CD14-positive monocyte (primary cell): ENCODE data around the gene TCP11. TPM values are rescaled to one million over a fixed set of nuclear protein-coding genes. Genes with fewer than 3 reads are reported as not detected.

Source experiments
- DNase-seq, 3 donors: peaks; one replicate each; pipeline ENCODE4 v3.0.0-alpha.2; 2011 to 2022
- H2AFZ ChIP-seq: 2 replicates; pipeline ENCODE4 v1.6.0; 2012; ENCODE audit warnings: mild to moderate bottlenecking, low read depth, low read length, inconsistent platforms; ENCODE audit not compliant: insufficient read depth, poor library complexity, severe bottlenecking
- H3K27ac ChIP-seq, 2 donors: 1 replicate in 1 of 2; 2 replicates in 1 of 2; pipeline ENCODE4 v1.5.1; 2012 to 2013; ENCODE audit warnings: low read length in 2 of 2, control low read depth in 1 of 2, inconsistent platforms in 1 of 2, low read depth in 1 of 2, mild to moderate bottlenecking in 1 of 2
- H3K27me3 ChIP-seq, 2 donors: one replicate each; pipeline versions ENCODE4 v1.6.0 to v1.6.1; 2011 to 2013; ENCODE audit warnings: low read length in 2 of 2; ENCODE audit not compliant: control insufficient read depth in 2 of 2, insufficient read depth in 2 of 2
- H3K36me3 ChIP-seq, 2 donors: replicated peaks in 1 of 2; 1 replicate in 1 of 2; 2 replicates in 1 of 2; pipeline versions ENCODE4 v1.5.1 to v1.6.1; 2012 to 2013; ENCODE audit warnings: low read length in 2 of 2, control low read depth in 1 of 2, inconsistent platforms in 1 of 2, mild to moderate bottlenecking in 1 of 2; ENCODE audit not compliant: insufficient read depth in 2 of 2, control insufficient read depth in 1 of 2
- H3K4me1 ChIP-seq, 2 donors: 1 replicate in 1 of 2; 2 replicates in 1 of 2; pipeline versions ENCODE4 v1.5.1 to v1.6.1; 2012 to 2013; ENCODE audit warnings: low read length in 2 of 2, control low read depth in 1 of 2, inconsistent platforms in 1 of 2, mild to moderate bottlenecking in 1 of 2, moderate library complexity in 1 of 2; ENCODE audit not compliant: insufficient read depth in 2 of 2, control insufficient read depth in 1 of 2
- H3K4me2 ChIP-seq: replicated peaks from 2 replicates; pipeline ENCODE3; 2012; ENCODE audit warnings: low read length, moderate library complexity, mild to moderate bottlenecking; ENCODE audit not compliant: poor library complexity, severe bottlenecking; ENCODE audit errors: extremely low read depth
- H3K4me3 ChIP-seq, 3 experiments: fragments of 200-600 bp in 1 of 3; sonication (generic) in 1 of 3; replicated peaks in 1 of 3; 1 replicate in 2 of 3; 2 replicates in 1 of 3; pipeline ENCODE4 v1.5.1; 2011 to 2013; ENCODE audit warnings: low read length in 3 of 3, mild to moderate bottlenecking in 3 of 3, control low read depth in 2 of 3, low read depth in 2 of 3, inconsistent platforms in 1 of 3, moderate library complexity in 1 of 3
- H3K79me2 ChIP-seq: 2 replicates; pipeline ENCODE4 v1.6.0; 2012; ENCODE audit warnings: mild to moderate bottlenecking, control low read depth, inconsistent platforms, low read length, moderate library complexity; ENCODE audit not compliant: insufficient read depth
- H3K9ac ChIP-seq: 2 replicates; pipeline ENCODE4 v1.6.0; 2017; ENCODE audit warnings: low read length, mild to moderate bottlenecking; ENCODE audit not compliant: insufficient read depth, poor library complexity, severe bottlenecking
- H3K9me3 ChIP-seq, 2 donors: replicated peaks in 1 of 2; 1 replicate in 1 of 2; 2 replicates in 1 of 2; pipeline versions ENCODE4 v1.5.1 to v1.6.1; 2012 to 2013; ENCODE audit warnings: low read length in 2 of 2, control low read depth in 1 of 2; ENCODE audit not compliant: control insufficient read depth in 1 of 2, insufficient read depth in 1 of 2
- H4K20me1 ChIP-seq: 2 replicates; pipeline ENCODE4 v1.6.0; 2012; ENCODE audit warnings: mild to moderate bottlenecking, low read length, control low read depth, moderate library complexity; ENCODE audit not compliant: insufficient read depth
- H3K27ac Mint-ChIP-seq, 7 donors: one replicate each; pipeline ENCODE4 v1.8.0; 2020; ENCODE audit warnings: mild to moderate bottlenecking in 7 of 7, mixed read lengths in 7 of 7, moderate library complexity in 6 of 7, inconsistent platforms in 2 of 7
- H3K27me3 Mint-ChIP-seq, 3 donors: one replicate each; pipeline ENCODE4 v1.8.0; 2021 to 2022; ENCODE audit warnings: low read depth in 3 of 3, mild to moderate bottlenecking in 3 of 3, mixed read lengths in 3 of 3, moderate library complexity in 3 of 3, inconsistent platforms in 1 of 3
- H3K36me3 Mint-ChIP-seq, 2 donors: one replicate each; pipeline ENCODE4 v1.8.0; 2020; ENCODE audit warnings: mixed read lengths in 2 of 2, inconsistent platforms in 1 of 2, mild to moderate bottlenecking in 1 of 2
- H3K4me1 Mint-ChIP-seq: one replicate; pipeline ENCODE4 v1.8.0; 2020; ENCODE audit warnings: mild to moderate bottlenecking, mixed read lengths
- H3K4me3 Mint-ChIP-seq, 2 donors: one replicate each; pipeline ENCODE4 v1.8.0; 2020; ENCODE audit warnings: mild to moderate bottlenecking in 2 of 2, mixed read lengths in 2 of 2, moderate library complexity in 1 of 2
- H3K9me3 Mint-ChIP-seq, 7 donors: one replicate each; pipeline ENCODE4 v1.8.0; 2020 to 2022; ENCODE audit warnings: mixed read lengths in 7 of 7, mild to moderate bottlenecking in 6 of 7, moderate library complexity in 6 of 7, inconsistent platforms in 2 of 7
- WGBS: methylation state at CpG from one replicate; pipeline ENCODE4 v1.1.5; 2013; ENCODE audit warnings: missing lambda C conversion rate; ENCODE audit not compliant: insufficient coverage; 5-methylcytosine and 5-hydroxymethylcytosine counted together
- intact Hi-C, 2 donors: fragments of 100-400 bp; cut with micrococcal nuclease; formaldehyde crosslinking; loops; one replicate each; pipeline versions ENCODE4 v1.15.0 to v1.15.1; 2023
- polyA plus RNA-seq, 3 donors: library from polyadenylated mRNA; depleted of rRNA in 1 of 3; unstranded in 2 of 3; stranded (reverse) in 1 of 3; fragments of 300-500 nt in 2 of 3; fragments of >200 nt in 1 of 3; fragmentation: Illumina TruSeq in 2 of 3; gene quantifications; 1 replicate in 2 of 3; 2 replicates in 1 of 3; pipeline ENCODE4 v1.2.3, GENCODE V29; 2012 to 2021
- TF ChIP-seq, protein P1 (sequence below): fragments of 200-600 bp; IDR thresholded peaks from one replicate; pipeline ENCODE4 v1.8.0; 2022; ENCODE audit warnings: antibody characterized with exemption, mild to moderate bottlenecking

TCP11 gene
- polyA plus RNA-seq, 3 donors: not detected

DNA sequence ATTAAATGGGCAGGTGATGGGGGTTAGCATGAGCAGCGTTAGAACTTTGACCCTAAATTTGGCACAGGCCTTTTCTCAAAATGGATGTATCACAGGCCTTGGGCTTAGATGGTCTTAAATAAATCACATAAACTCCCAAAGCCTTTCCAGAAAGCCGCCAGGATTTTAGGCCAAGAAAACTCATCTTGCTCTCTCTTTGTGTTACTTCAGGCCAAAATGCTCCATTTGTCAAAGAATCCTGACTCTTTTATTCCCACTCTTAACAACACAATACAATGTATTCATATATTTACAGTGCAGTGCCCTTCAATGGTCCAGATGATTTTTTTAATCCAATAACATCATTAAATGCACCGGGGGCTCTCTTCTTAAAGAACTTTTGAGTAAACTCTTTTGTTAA lies 5.9 kb upstream of the TCP11 start:
- Histone ChIP-seq H3K27me3 (no peaks in the 10 kb centered on the region), H3K9me3 (no peaks in the 10 kb centered on the region), H3K9ac (no peak overlapping the region), H3K27ac (no peak overlapping the region), H3K79me2 (no peaks in the 10 kb centered on the region), H3K4me1 (no peaks in the 10 kb centered on the region), H3K4me2 (no peak overlapping the region), H4K20me1 (no peaks in the 10 kb centered on the region), H2AFZ (no peak overlapping the region), H3K36me3 (no peaks in the 10 kb centered on the region), H3K4me3 (no peak overlapping the region)
- intact Hi-C loops: no loop called here
- peaks cover 0 to 5% (median 0%) of the 10 kb centered on the region in 7 donors for H3K9me3 Mint-ChIP-seq
- no peak for DNase-seq
- peaks cover 5 to 9% (median 6%) of the 10 kb centered on the region in 3 donors for H3K27me3 Mint-ChIP-seq
- H3K4me1 Mint-ChIP-seq: peaks cover 6% of the 10 kb centered on the region
- TF ChIP-seq, protein P1, sequence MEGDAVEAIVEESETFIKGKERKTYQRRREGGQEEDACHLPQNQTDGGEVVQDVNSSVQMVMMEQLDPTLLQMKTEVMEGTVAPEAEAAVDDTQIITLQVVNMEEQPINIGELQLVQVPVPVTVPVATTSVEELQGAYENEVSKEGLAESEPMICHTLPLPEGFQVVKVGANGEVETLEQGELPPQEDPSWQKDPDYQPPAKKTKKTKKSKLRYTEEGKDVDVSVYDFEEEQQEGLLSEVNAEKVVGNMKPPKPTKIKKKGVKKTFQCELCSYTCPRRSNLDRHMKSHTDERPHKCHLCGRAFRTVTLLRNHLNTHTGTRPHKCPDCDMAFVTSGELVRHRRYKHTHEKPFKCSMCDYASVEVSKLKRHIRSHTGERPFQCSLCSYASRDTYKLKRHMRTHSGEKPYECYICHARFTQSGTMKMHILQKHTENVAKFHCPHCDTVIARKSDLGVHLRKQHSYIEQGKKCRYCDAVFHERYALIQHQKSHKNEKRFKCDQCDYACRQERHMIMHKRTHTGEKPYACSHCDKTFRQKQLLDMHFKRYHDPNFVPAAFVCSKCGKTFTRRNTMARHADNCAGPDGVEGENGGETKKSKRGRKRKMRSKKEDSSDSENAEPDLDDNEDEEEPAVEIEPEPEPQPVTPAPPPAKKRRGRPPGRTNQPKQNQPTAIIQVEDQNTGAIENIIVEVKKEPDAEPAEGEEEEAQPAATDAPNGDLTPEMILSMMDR: no peak
- WGBS: 17% methylated on average over 1 of the region's 3 CpGs
- no peak overlapping the region for H3K27ac Mint-ChIP-seq
- H3K36me3 Mint-ChIP-seq: no peaks in the 10 kb centered on the region
- no peak overlapping the region for H3K4me3 Mint-ChIP-seq

- intact Hi-C loops: no loop called here
Observed at GRCh38 chr6:35146453-35146852, 5.3 kb upstream of the TCP11 start.

More at GRCh38 chr6:35146453-35146852, 5.3 kb upstream of the TCP11 start:
- Histone ChIP-seq H3K4me2 (no peak overlapping the region), H3K4me1 (peaks cover 1 to 2% of the 10 kb centered on the region in 2 donors), H3K9ac (no peak overlapping the region), H3K36me3 (no peaks in the 10 kb centered on the region), H3K27me3 (peaks cover 0 to 2% of the 10 kb centered on the region in 2 donors), H2AFZ (no peak overlapping the region), H4K20me1 (no peaks in the 10 kb centered on the region), H3K79me2 (no peaks in the 10 kb centered on the region), H3K9me3 (no peaks in the 10 kb centered on the region), H3K27ac (no peak overlapping the region), H3K4me3 (no peak overlapping the region)
- Mint-ChIP-seq H3K4me1 (peaks cover 8% of the 10 kb centered on the region), H3K27me3 (peaks cover 9 to 15% (median 9%) of the 10 kb centered on the region in 3 donors), H3K36me3 (no peaks in the 10 kb centered on the region), H3K9me3 (peaks cover 0 to 5% (median 1%) of the 10 kb centered on the region in 7 donors), H3K27ac (no peak overlapping the region), H3K4me3 (no peak overlapping the region)
- no peak for DNase-seq
- 40% methylated on average over 1 of the region's 6 CpGs for WGBS
- TF ChIP-seq, protein P1: no peak
